ENCODE data around the gene HACD2.

The HACD2 gene

GRCh38 chr3:123521179-123521969 is 63.5 kb downstream of the HACD2 start:
- no peak overlapping the region for H3K4me3 ChIP-seq (ENCODE audit: control insufficient read depth, low read depth, low read length)
- peak; percentile 23 for DNase-seq (ENCODE audit: low read depth)
- no peak for TF ChIP-seq CTCF (conservative IDR thresholded peaks at IDR 0.05; ENCODE audit: control insufficient read depth, insufficient read depth, low read depth, low read length)

GRCh38 chr3:123520656-123521055 is 64.2 kb downstream of the HACD2 start:
- no peak overlapping the region for H3K4me3 ChIP-seq (ENCODE audit: control insufficient read depth, low read depth, low read length)
- no peak for DNase-seq (ENCODE audit: low read depth)
- TF ChIP-seq CTCF (conservative IDR thresholded peaks at IDR 0.05; ENCODE audit: control insufficient read depth, insufficient read depth, low read depth, low read length): no peak

GRCh38 chr3:123518892-123519485 is 65.9 kb downstream of the HACD2 start:
- no peak for DNase-seq (ENCODE audit: low read depth)
- no peak overlapping the region for H3K4me3 ChIP-seq (ENCODE audit: control insufficient read depth, low read depth, low read length)
- no peak for TF ChIP-seq CTCF (conservative IDR thresholded peaks at IDR 0.05; ENCODE audit: control insufficient read depth, insufficient read depth, low read depth, low read length)

- no peak for DNase-seq (ENCODE audit: low read depth)
- no peak overlapping the region for H3K4me3 ChIP-seq (ENCODE audit: control insufficient read depth, low read depth, low read length)
- no peak for TF ChIP-seq CTCF (conservative IDR thresholded peaks at IDR 0.05; ENCODE audit: control insufficient read depth, insufficient read depth, low read depth, low read length)
Observed at GRCh38 chr3:123511726-123512125, 73.1 kb downstream of the HACD2 start.

GRCh38 chr3:123511084-123511483 is 73.8 kb downstream of the HACD2 start:
- DNase-seq (ENCODE audit: low read depth): no peak
- TF ChIP-seq CTCF (conservative IDR thresholded peaks at IDR 0.05; ENCODE audit: control insufficient read depth, insufficient read depth, low read depth, low read length): no peak
- H3K4me3 ChIP-seq (ENCODE audit: control insufficient read depth, low read depth, low read length): no peak overlapping the region

- no peak overlapping the region for H3K4me3 ChIP-seq (ENCODE audit: control insufficient read depth, low read depth, low read length)
- no peak for TF ChIP-seq CTCF (conservative IDR thresholded peaks at IDR 0.05; ENCODE audit: control insufficient read depth, insufficient read depth, low read depth, low read length)
- no peak for DNase-seq (ENCODE audit: low read depth)
Observed at GRCh38 chr3:123508178-123508577, 76.7 kb downstream of the HACD2 start.

Data from fibroblast of mammary gland (primary cell).